GM19455 (cell line): Measurements from ENCODE around the gene PDE7B.

Experiments used
- ATAC-seq: cut with Tn5 transposase; IDR thresholded peaks from one replicate; pipeline ENCODE4 v1.9.1; 2021; ENCODE audit not compliant: unreplicated experiment

The PDE7B gene

GRCh38 chr6:135851442-135852271 lies at the start of gene PDE7B:
PDE7B (plus strand) TSS chr6:135851701.
- no peak for ATAC-seq

GRCh38 chr6:135801755-135802465 lies 49.6 kb upstream of the PDE7B start:
- ATAC-seq: no peak

GRCh38 chr6:135810486-135810885 lies 41.0 kb upstream of the PDE7B start:
- no peak for ATAC-seq

DNA sequence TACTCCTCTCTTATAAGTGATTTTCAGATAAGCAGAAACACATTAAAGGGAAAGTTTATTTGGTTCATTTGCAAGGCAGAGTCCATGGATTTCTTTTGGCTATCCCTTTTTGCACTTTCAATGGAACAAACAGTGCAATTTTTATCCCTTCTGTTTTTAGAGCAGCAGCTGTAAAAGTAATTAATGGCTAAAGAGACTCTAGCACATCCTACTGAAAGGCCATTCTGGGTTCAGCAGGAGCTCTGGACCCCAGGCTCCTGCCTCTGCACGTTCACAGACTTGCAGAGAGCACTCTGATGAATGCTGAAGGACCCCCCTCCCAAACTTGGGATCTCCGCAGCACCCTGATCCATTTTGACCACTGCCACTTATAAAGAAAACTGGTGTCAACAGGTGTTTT lies 40.3 kb upstream of the PDE7B start:
- ATAC-seq: no peak

- ATAC-seq: no peak
These were observed 39.6 kb upstream of the PDE7B start for GRCh38 chr6:135811644-135812526.

GRCh38 chr6:135813401-135813800 lies 38.1 kb upstream of the PDE7B start:
- no peak for ATAC-seq

- no peak for ATAC-seq
These were observed 37.5 kb upstream of the PDE7B start for GRCh38 chr6:135814043-135814442.

- no peak for ATAC-seq
These were observed 36.3 kb upstream of the PDE7B start for GRCh38 chr6:135815216-135815615.

GRCh38 chr6:135817035-135817434 lies 34.5 kb upstream of the PDE7B start:
- no peak for ATAC-seq

GRCh38 chr6:135819665-135820064 lies 31.8 kb upstream of the PDE7B start:
- no peak for ATAC-seq

GRCh38 chr6:135820340-135820739 lies 31.2 kb upstream of the PDE7B start:
- no peak for ATAC-seq

GRCh38 chr6:135823851-135824250 lies 27.6 kb upstream of the PDE7B start:
- no peak for ATAC-seq

GRCh38 chr6:135826236-135826804 lies 25.2 kb upstream of the PDE7B start:
- ATAC-seq: no peak

DNA sequence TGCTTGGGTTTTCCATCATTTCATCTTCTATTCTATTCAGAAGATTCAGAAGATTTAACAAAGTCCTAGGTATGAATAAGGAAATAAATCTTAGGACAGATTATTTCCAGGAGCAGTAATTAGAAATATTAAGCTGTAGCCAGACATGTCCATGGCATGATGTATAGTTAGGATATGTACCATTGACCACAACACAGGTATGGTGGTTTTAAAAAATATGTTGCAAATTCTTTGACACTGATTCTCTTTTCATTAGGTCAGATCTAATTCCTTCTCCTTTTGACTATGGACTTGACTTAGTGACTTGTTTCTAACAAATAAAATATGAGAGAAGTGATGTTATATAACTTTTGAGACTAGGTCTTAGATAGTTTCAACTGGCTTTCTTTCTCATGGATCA lies 23.5 kb upstream of the PDE7B start:
- no peak for ATAC-seq

DNA sequence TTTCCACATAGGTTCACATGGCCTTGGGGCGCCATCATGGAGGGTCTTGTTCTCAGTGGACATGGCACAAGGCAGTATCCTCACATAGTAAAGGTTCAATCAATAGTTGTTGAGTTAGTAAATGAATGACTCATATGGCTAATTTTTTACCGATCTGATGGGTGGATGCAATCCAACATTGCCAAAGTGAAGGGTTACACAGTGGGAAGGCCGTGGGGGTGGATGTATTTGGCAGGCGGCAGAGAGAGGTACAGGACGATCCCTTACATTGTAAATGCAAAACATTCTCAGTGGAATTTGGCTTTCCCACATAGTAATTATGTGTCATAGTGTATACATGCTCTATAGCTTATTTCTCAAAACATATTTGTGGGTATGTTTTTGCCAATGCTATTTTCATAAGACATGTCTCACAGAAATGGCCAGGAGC lies 21.0 kb upstream of the PDE7B start:
- ATAC-seq: no peak

- no peak for ATAC-seq
These were observed 20.5 kb upstream of the PDE7B start for GRCh38 chr6:135831016-135831415.

GRCh38 chr6:135832166-135832565 lies 19.3 kb upstream of the PDE7B start:
- ATAC-seq: no peak

DNA sequence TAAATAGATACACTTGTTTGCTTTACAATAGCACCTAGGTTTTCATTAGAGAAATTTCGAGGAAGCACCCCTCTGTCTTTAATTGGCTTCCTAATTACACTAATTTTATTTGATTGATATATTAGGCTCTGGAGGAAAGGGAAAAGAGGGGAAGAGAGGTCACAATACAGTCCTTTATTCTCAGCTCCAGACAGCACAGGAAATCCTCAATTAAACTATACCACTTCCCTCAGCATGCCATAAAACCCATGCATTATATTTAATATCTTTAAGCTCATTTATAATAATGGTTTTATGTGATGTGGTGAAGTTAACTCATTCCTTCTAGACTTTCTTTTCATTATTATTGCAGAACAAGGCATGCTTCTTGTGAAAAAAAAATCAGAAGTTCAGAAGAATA lies 17.7 kb upstream of the PDE7B start:
- ATAC-seq: no peak

GRCh38 chr6:135837735-135838449 lies 13.6 kb upstream of the PDE7B start:
- no peak for ATAC-seq

- no peak for ATAC-seq
These were observed 12.4 kb upstream of the PDE7B start for GRCh38 chr6:135839121-135839520.
